ELR (cell line): ENCODE results near the gene ZP2.
"Not testable (repeated sequence)": the region's sequence is repeated elsewhere in the genome, so short reads cannot be mapped to it uniquely, and the experiment has no call there.

ENCODE experiments used
- DNase-seq: peaks from one replicate; pipeline ENCODE4 v3.0.0-alpha.2; 2015; ENCODE audit warnings: low read depth

The ZP2 gene

GRCh38 chr16:21214086-21214485 is 2.7 kb upstream of the ZP2 start:
- no peak for DNase-seq

GRCh38 chr16:21208446-21209230 is 2.7 kb downstream of the ZP2 start:
- DNase-seq, result no peak

- DNase-seq, result no peak
These were observed 4.8 kb downstream of the ZP2 start for GRCh38 chr16:21206550-21206949.

GRCh38 chr16:21205303-21205702 is 6.1 kb downstream of the ZP2 start:
- no peak for DNase-seq

- DNase-seq, result no peak
These were observed 8.1 kb downstream of the ZP2 start for GRCh38 chr16:21203155-21203797.

- DNase-seq, result no peak
These were observed 11.7 kb downstream of the ZP2 start for GRCh38 chr16:21199607-21200218.

GRCh38 chr16:21197621-21198020 is 13.8 kb downstream of the ZP2 start:
- DNase-seq, result no peak

GRCh38 chr16:21197112-21197511 is 14.3 kb downstream of the ZP2 start:
- DNase-seq, result no peak

- DNase-seq, result not testable (repeated sequence)
These were observed 16.0 kb downstream of the ZP2 start for GRCh38 chr16:21195330-21195729.

- DNase-seq, result peak; percentile 4
These were observed 16.5 kb downstream of the ZP2 start for GRCh38 chr16:21194771-21195301.

GRCh38 chr16:21192991-21193390 is 18.4 kb downstream of the ZP2 start:
- no peak for DNase-seq

GRCh38 chr16:21190599-21190998 is 20.8 kb downstream of the ZP2 start:
- DNase-seq, result no peak

GRCh38 chr16:21190013-21190412 is 21.4 kb downstream of the ZP2 start:
- DNase-seq, result no peak

- DNase-seq, result no peak
These were observed 22.1 kb downstream of the ZP2 start for GRCh38 chr16:21189311-21189710.

- peak; percentile 32 for DNase-seq
These were observed 25.1 kb downstream of the ZP2 start for GRCh38 chr16:21186326-21186691.

- DNase-seq, result no peak
These were observed 25.6 kb downstream of the ZP2 start for GRCh38 chr16:21185659-21186325.

- DNase-seq, result peak; percentile 27
These were observed 26.5 kb downstream of the ZP2 start for GRCh38 chr16:21184834-21185233.

GRCh38 chr16:21183995-21184394 is 27.4 kb downstream of the ZP2 start:
- no peak for DNase-seq

- DNase-seq, result no peak
These were observed 31.4 kb downstream of the ZP2 start for GRCh38 chr16:21179983-21180365.

- no peak for DNase-seq
These were observed 32.0 kb downstream of the ZP2 start for GRCh38 chr16:21179126-21179982.

GRCh38 chr16:21175397-21175796 is 36.0 kb downstream of the ZP2 start:
- no peak for DNase-seq

- no peak for DNase-seq
These were observed 38.7 kb downstream of the ZP2 start for GRCh38 chr16:21172650-21173049.
